Stimulated activated naive CD8-positive, alpha-beta T cell treated with anti-CD3 and anti-CD28 coated beads, Interleukin-15, Interleukin-2, amounts not matched to agents 100 ng/mL and 50 ng/mL, for 24 hours (primary cell): ENCODE measurements around the gene TLCD3A.
"Not testable (repeated sequence)": the region's sequence is repeated elsewhere in the genome, so short reads cannot be mapped to it uniquely, and the experiment has no call there.

Experiments used
- H3K27ac Mint-ChIP-seq: one replicate; pipeline ENCODE4 v1.8.0; 2021; ENCODE audit warnings: mild to moderate bottlenecking, mixed read lengths
- H3K27me3 Mint-ChIP-seq: one replicate; pipeline ENCODE4 v1.8.0; 2021; ENCODE audit warnings: mixed read lengths
- H3K36me3 Mint-ChIP-seq: one replicate; pipeline ENCODE4 v1.8.0; 2021; ENCODE audit warnings: low read depth, mixed read lengths
- H3K4me1 Mint-ChIP-seq: one replicate; pipeline ENCODE4 v1.8.0; 2021; ENCODE audit warnings: low read depth, mixed read lengths
- H3K4me3 Mint-ChIP-seq: one replicate; pipeline ENCODE4 v1.8.0; 2021; ENCODE audit warnings: mild to moderate bottlenecking, mixed read lengths
- H3K9me3 Mint-ChIP-seq: one replicate; pipeline ENCODE4 v1.8.0; 2021; ENCODE audit warnings: mixed read lengths

Gene TLCD3A

GRCh38 chr17:781805-782731 is 49.7 kb downstream of the TLCD3A start, which contains the start of the genes GLOD4 and MRM3:
TSS of gene GLOD4 (minus strand) at chr17:782280. CDS start at chr17:782255, 25 bp downstream.
TSS of gene MRM3 (plus strand) at chr17:782353. CDS start at chr17:782379, 26 bp downstream.
- H3K9me3 Mint-ChIP-seq: no peaks in the 10 kb centered on the region

DNA sequence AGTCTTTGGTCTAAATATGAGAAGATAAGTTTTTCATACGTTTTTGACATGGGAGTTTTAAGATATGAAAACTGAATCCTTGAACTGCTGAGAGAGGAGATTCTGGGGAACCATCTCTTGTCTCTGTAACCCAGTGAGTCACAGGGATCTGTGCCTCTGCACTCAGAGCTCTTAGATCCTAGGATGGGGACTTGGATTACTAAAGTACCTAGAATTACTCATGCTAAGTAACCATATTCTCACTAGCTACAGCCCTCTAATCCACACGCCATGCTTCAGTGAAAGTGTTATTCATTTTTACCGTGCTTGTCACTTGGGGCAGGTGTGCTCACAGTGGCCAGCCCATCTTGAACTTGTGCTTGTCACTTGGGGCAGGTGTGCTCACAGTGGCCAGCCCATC is 51.7 kb downstream of the TLCD3A start:
- peaks cover 49% of the 10 kb centered on the region for H3K36me3 Mint-ChIP-seq
- peak overlapping the region; percentile 97 for H3K4me3 Mint-ChIP-seq
- H3K9me3 Mint-ChIP-seq: no peaks in the 10 kb centered on the region
- H3K27me3 Mint-ChIP-seq: no peaks in the 10 kb centered on the region
- H3K4me1 Mint-ChIP-seq: peaks cover 39% of the 10 kb centered on the region
- peak overlapping the region; percentile 82 for H3K27ac Mint-ChIP-seq

More at GRCh38 chr17:781805-782731, 49.7 kb downstream of the TLCD3A start, which contains the start of the genes GLOD4 and MRM3:
- peak within 1 kb of the TSS; percentile 97 for H3K4me3 Mint-ChIP-seq
- peak within 1 kb of the TSS; percentile 95 for H3K27ac Mint-ChIP-seq
- peaks cover 50% of the 10 kb centered on the region for H3K36me3 Mint-ChIP-seq
- no peaks in the 10 kb centered on the region for H3K27me3 Mint-ChIP-seq
- H3K4me1 Mint-ChIP-seq: peaks cover 39% of the 10 kb centered on the region

DNA sequence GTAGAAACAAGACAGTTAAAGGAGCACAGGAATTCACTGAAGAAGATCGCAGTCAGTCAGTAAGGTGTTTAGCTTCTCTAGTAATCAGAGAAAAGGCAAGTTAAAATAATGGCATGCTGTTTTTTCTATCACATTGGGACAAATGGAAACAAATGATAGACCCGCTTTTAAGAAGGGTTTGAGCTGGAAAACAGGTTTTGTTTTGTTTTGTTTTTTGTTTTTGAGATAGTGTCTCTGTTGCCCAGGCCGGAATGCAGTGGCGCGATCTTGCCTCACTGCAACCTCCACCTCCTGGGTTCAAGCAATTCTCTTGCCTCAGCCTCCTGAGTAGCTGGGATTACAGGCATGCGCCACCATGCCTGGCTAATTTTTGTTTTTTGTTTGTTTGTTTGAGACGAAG is 53.5 kb downstream of the TLCD3A start:
- H3K9me3 Mint-ChIP-seq, H3K4me3 Mint-ChIP-seq, H3K27ac Mint-ChIP-seq, H3K27me3 Mint-ChIP-seq: not testable (repeated sequence)
- peaks cover 58% of the 10 kb centered on the region for H3K36me3 Mint-ChIP-seq
- H3K4me1 Mint-ChIP-seq: peaks cover 34% of the 10 kb centered on the region

DNA sequence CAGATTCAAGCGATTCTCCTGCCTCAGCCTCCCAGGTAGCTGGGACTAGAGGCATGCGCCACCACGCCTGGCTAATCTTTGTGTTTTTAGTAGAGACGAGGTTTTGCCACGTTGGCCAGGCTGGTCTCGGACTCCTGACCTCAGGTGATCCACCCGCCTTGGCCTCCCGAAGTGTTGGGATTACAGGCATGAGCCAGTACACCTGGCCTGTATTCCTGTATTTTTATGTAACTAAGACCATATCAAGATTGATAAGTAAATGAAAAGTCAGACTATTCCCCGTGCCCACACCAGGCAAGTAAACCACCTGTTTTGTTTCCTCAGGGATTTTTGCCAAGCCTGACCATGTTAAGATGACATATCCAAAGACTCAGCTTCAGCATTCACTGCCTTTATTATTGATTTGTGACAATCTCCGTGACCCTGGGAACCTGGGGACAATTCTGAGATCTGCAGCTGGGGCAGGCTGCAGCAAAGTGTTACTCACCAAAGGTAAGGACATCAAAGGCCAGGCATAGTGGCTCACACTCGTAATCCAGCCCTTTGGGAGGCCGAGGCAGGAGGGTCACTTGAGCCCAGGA is 55.3 kb downstream of the TLCD3A start:
- Mint-ChIP-seq H3K4me3 (no peak overlapping the region), H3K27ac (no peak overlapping the region), H3K9me3 (no peaks in the 10 kb centered on the region), H3K27me3 (no peaks in the 10 kb centered on the region), H3K36me3 (peaks cover 66% of the 10 kb centered on the region), H3K4me1 (peaks cover 27% of the 10 kb centered on the region)

DNA sequence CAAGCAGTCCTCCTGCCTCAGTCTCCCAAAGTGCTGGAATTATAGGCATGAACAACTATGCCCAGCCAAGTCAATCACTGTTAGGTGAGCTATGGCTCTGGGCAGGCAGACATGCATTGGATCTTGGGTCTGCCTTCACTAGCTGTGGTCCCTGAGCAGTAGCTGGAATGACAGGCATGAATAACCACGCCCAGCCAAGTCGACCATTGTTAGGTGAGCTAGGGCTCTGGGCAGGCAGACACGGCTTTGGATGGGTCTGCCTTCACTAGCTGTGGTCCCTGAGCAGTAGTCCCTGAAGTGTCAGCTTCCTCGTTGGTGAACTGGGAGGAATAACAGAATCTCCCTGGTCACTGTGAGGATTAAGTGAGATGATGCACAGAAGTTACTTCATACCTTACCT is 56.2 kb downstream of the TLCD3A start:
- no peak overlapping the region for H3K27ac Mint-ChIP-seq
- no peaks in the 10 kb centered on the region for H3K27me3 Mint-ChIP-seq
- peaks cover 19% of the 10 kb centered on the region for H3K4me1 Mint-ChIP-seq
- peaks cover 60% of the 10 kb centered on the region for H3K36me3 Mint-ChIP-seq
- no peaks in the 10 kb centered on the region for H3K9me3 Mint-ChIP-seq
- no peak overlapping the region for H3K4me3 Mint-ChIP-seq

GRCh38 chr17:789160-789840 is 56.9 kb downstream of the TLCD3A start:
- Mint-ChIP-seq H3K27ac (no peak overlapping the region), H3K27me3 (no peaks in the 10 kb centered on the region)

DNA sequence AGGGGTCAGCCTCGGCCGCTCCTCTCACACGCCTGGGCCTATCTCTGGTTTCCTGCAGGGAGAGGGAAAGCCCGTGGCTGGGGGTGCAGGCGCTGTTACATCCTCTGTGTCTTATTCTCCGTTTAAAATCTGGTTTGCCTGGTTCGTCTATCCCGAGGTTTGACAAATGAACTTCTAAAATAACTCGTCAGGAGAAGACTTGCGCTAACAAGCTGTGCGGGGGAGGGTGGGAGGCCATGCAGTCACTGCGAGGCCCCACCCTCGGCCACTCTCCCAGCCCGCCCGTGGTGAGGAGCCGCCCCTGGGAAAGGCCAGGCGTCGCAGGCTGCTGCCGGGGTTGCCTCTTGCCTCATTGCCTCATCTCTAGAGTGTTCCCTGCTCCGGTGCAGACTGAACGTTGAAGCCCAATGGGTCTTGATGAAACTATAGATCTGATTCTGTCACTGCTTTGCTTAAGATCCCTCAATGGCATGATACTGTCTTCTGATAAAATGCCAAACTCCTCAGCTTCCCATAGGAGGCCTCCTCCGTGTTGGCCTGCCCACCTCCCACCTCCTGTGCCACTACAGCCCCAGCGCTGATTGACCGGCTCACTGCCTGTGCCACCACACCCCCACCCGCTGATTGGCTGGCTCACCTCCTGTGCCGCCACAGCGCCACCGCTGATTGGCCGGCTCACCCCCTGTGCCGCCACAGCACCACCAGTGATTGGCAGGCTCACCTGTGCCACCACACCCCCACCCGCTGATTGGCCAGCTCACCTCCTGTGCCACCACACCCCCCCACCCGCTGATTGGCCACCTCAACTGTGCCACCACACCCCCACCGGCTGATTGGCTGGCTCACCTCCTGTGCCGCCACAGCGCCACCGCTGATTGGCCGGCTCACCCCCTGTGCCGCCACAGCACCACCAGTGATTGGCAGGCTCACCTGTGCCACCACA is 57.8 kb downstream of the TLCD3A start:
- H3K27me3 Mint-ChIP-seq, H3K27ac Mint-ChIP-seq, H3K4me1 Mint-ChIP-seq, H3K4me3 Mint-ChIP-seq, H3K9me3 Mint-ChIP-seq: not testable (repeated sequence)
- H3K36me3 Mint-ChIP-seq: peaks cover 51% of the 10 kb centered on the region

More at GRCh38 chr17:789160-789840, 56.9 kb downstream of the TLCD3A start:
- H3K4me1 Mint-ChIP-seq: peaks cover 11% of the 10 kb centered on the region
- no peak overlapping the region for H3K4me3 Mint-ChIP-seq
- no peaks in the 10 kb centered on the region for H3K9me3 Mint-ChIP-seq
- peaks cover 56% of the 10 kb centered on the region for H3K36me3 Mint-ChIP-seq

DNA sequence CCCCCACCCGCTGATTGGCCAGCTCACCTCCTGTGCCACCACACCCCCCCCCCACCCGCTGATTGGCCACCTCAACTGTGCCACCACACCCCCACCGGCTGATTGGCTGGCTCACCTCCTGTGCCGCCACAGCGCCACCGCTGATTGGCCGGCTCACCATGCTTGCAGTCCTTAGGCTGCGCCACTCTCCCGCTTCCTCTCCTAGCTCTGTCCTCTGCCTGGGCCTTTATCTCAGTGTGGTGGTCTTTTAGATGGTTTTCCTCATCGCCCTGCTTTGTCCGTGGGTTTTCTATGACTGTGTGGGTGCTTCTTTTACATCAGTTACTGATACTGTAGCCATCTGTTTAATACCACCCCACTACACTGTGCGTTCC is 58.5 kb downstream of the TLCD3A start:
- not testable (repeated sequence) for H3K4me3 Mint-ChIP-seq, H3K4me1 Mint-ChIP-seq, H3K9me3 Mint-ChIP-seq, H3K27me3 Mint-ChIP-seq, H3K27ac Mint-ChIP-seq
- peaks cover 51% of the 10 kb centered on the region for H3K36me3 Mint-ChIP-seq

DNA sequence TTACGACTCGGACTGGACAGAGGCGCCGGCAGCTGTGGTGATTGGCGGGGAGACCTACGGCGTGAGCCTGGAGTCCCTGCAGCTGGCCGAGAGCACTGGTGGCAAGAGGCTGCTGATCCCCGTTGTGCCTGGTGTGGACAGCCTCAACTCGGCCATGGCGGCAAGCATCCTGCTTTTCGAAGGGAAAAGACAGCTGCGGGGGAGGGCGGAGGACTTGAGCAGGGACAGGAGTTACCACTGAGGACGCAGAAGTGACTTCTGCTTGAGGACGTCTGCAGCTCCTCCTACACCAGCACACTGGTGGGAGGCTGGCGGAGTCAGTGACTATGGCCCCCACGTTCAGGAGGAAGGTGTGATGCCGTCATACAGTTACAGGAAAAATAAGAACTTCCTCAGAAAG is 59.4 kb downstream of the TLCD3A start:
- Mint-ChIP-seq H3K4me3 (no peak overlapping the region), H3K36me3 (peaks cover 47% of the 10 kb centered on the region), H3K27me3 (no peaks in the 10 kb centered on the region), H3K9me3 (no peaks in the 10 kb centered on the region), H3K4me1 (peaks cover 5% of the 10 kb centered on the region), H3K27ac (no peak overlapping the region)

GRCh38 chr17:792277-792676 is 59.9 kb downstream of the TLCD3A start:
- Mint-ChIP-seq H3K36me3 (peaks cover 44% of the 10 kb centered on the region), H3K4me3 (no peak overlapping the region), H3K9me3 (no peaks in the 10 kb centered on the region), H3K4me1 (peaks cover 5% of the 10 kb centered on the region), H3K27me3 (no peaks in the 10 kb centered on the region), H3K27ac (no peak overlapping the region)
